Inflammatory macrophage treated with lipopolysaccharide for 1 hour (primary cell): Measurements from ENCODE around the gene TFAP2B.

Experiments
- DNase-seq, 2 donors: peaks; one replicate each; pipeline ENCODE4 v3.0.0-alpha.2; 2020 to 2022

The TFAP2B gene

GRCh38 chr6:50818673-50819072 is at the start of gene TFAP2B:
Gene TFAP2B, plus strand, starts transcription at chr6:50818871. Its CDS starts 21 bp downstream, at chr6:50818892.
- DNase-seq: no peak

- DNase-seq: no peak
Measured at GRCh38 chr6:50778696-50779095, 40.0 kb upstream of the TFAP2B start.

GRCh38 chr6:50780382-50780781 is 38.3 kb upstream of the TFAP2B start:
- DNase-seq: no peak

DNA sequence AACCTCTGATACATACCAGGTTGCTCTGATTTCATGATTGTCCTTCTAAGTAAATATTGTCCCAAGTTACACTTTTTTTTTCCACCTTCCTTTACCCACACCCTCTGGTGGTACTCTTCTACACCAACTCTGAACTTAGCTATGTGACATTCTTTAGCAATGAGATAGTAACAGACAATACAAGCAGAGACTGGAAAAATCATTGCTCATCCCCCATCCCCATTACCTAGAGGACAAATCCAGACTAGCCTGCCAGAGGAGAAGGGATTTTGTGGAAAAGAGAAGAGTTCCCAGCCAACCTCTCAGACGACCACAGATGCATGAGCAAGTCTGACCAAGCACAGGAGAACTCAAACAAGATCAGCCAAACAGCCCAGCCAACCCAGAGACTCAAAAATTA is 32.8 kb upstream of the TFAP2B start:
- DNase-seq: no peak

GRCh38 chr6:50791900-50792508 is 26.7 kb upstream of the TFAP2B start:
- peak; percentile 22 to 64 for DNase-seq

DNA sequence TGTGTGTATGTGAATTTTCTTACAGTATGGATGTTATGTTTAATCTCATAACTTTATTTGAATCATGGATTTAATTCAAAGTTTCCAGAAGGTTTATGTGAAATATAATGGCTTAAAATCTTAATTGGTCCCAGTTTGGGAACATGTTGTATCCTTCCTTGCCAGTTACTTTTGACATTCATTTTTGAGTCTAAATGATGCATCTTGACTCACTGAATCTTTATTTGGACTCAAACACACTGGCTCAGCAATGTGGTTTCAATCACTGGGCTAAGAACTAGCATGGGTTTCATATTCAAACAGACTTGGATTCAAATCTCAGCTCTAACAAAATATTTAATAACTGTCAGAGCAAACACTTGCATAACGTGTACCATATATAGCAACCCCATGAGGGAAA is 25.9 kb upstream of the TFAP2B start:
- no peak for DNase-seq

GRCh38 chr6:50795574-50795973 is 23.1 kb upstream of the TFAP2B start:
- DNase-seq: no peak

DNA sequence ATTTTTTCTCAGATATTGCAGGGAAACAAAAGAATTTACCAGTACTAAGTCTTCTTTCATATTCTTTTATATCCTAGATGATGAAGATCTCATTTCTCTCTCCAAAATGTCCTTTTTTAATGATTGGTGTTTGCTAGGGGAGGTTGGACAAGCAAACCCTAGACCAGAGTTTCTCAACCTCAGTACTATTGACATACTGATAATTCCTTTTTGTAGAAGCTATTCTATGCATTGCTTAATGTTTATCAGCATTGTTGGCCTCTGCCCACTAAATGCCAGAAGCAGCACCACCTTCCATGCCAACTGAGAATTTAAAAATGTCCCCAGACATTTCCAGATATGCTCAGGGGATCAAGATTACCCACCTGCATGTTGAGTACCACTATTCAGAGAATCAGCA is 14.4 kb upstream of the TFAP2B start:
- no peak for DNase-seq

- no peak for DNase-seq
Measured at GRCh38 chr6:50807035-50807434, 11.6 kb upstream of the TFAP2B start.

- peak in 1 of 2 donors; percentile 20 for DNase-seq
Measured at GRCh38 chr6:50815436-50816114, 3.1 kb upstream of the TFAP2B start.

- peak; percentile 59 to 94 for DNase-seq
Measured at GRCh38 chr6:50816115-50816675, 2.5 kb upstream of the TFAP2B start.

DNA sequence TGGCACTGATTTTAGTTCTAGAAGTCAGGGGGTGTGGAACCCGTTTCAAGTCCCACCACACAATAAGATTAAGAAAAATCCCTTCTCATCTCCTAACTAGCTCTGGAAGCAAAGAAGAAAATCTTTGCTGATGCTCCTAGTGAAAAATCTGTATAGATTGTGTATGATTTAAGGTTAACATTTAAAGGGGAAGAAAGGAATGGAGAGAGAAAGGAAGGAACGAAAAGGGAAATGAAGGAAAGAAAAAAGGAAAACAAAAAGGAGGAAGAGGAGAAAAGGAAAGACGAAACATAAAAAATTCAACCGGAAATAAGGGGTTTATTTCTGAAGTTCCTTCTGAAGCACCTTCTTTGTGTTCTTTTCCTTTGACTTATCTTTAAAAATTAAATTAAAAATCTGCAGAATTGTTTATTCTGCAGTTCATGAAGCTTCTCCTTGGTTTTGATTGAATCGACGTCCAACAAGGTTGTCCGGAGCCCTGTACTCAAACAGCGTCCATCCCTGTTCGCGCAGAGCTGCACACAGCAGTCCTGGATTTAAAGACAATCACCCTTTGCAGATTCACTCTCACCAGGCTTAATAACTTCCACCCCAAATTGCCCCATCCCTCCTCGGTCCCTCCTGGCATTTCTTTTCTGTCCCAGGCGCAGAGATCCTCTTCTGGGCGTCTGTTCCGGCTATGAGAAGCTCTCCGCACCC is 1.6 kb upstream of the TFAP2B start:
- DNase-seq: no peak

DNA sequence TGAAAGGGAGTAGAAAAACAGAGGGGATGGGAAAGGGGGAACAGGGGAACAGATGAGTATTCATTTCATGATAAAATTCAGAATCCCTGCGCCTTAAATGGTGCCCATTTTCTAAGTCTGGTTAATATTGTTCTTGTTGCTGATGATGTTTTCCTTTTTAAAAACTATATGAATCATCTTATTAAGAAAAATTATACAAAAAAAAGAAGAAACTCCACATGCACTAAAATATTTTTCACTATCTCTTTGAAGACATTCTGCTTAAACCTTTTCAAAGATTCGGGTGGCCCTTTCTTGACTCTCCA is 1.1 kb upstream of the TFAP2B start:
- no peak for DNase-seq

- no peak for DNase-seq
Measured at GRCh38 chr6:50818020-50818419, 651 bp upstream of the TFAP2B start.

- no peak for DNase-seq
Measured at GRCh38 chr6:50819466-50819903, 814 bp downstream of the TFAP2B start.

GRCh38 chr6:50819904-50820868 is 1.5 kb downstream of the TFAP2B start:
- DNase-seq: peak in 1 of 2 donors; percentile 0

DNA sequence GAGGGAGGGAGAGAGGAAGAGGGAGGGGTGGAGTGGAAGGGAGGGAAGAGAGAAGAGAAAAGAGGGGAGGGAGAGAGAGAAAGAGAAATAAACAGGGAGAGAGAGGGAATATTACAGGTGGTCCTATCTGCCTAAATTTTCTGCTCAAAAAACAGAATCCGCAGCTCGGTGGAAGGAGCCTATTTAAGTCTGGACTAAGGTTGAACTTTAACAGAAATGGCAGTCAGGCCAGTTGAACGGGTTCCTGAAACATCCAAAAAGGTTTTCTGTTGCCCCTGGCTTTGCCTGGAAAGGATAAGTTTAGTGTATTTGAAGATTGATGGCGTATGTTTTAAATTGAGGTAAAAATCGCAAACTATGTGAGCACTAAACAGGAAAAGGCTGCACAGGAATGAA is 2.2 kb downstream of the TFAP2B start:
- no peak for DNase-seq

- no peak for DNase-seq
Measured at GRCh38 chr6:50821441-50822077, 2.9 kb downstream of the TFAP2B start.

DNA sequence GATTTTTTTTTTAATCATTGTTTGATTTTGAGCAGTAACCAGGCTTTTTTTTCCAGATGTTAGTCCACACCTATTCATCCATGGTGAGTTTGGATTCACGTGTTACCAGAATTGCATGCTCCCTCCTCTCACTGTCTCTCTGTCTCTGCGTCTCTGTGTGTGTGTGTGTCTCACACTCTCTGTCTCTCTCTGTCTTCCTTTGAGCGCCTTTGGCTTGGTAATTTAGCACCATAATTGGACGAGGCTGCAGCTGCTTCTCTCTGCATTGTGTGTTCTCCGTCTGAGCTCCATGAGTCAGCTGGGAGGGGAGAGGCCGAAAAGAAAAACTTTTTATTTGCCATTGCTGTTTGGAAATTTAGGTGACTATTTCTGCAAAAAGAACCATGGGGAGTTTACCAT is 3.4 kb downstream of the TFAP2B start:
- no peak for DNase-seq

DNA sequence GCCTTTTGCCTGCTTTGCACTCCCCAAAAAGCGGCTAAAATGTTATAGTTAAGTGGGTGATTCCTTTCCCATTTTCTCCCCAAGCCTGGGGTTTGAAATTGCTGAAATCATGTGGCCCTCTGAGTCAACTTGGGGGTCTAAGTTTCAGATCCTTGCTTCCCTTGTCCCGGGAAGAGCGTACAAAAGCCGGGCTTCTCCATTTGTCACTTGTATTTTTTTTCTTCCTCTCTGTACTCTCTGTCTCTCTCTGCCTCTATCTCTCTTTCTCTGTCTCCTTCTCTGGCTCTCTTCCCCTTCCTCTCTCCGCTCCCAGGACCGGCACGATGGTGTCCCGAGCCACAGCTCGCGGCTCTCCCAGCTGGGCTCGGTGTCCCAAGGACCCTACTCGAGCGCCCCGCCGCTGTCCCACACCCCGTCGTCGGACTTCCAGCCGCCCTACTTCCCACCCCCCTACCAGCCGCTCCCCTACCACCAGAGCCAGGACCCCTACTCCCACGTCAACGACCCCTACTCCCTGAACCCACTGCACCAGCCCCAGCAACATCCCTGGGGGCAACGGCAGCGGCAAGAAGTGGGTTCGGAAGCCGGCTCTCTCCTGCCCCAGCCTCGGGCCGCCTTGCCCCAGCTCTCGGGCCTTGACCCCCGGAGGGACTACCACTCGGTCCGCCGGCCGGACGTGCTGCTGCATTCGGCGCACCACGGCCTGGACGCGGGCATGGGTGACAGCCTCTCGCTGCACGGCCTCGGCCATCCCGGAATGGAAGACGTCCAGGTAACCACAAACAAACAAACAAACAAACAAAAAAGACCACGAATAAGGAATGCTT is 4.6 kb downstream of the TFAP2B start:
- no peak for DNase-seq

- no peak for DNase-seq
Measured at GRCh38 chr6:50824552-50824951, 5.9 kb downstream of the TFAP2B start.
